ENCODE data around the gene LRMDA. TPM values are rescaled to one million over a fixed set of nuclear protein-coding genes. Genes with fewer than 3 reads are reported as not detected.

The LRMDA gene
- total and polyA plus RNA-seq, 10 of the 15 experiments (the other 5 are each of a cell fraction or from before 2014, with no cell fraction given) = 0.07 to 0.54 (median 0.29) TPM; not detected in 4

DNA sequence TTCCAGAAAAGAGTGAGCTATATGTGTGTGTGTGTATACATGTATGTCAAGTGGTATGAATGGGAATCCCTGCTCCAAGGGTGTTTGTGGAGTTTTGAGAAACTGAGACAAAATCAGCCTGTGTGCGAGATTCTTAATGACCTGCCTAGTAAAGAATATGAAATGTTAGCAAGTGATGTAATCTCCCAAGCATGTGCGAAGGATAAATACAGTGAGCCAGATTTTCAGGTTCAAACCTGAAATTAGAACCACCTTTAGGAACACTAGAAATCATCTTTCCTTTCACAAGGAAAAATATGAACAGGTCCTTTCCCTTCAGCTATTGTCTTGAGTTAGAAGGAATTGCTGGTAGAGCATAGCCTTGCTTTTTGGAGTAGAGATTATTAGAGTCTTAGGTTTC lies 457.6 kb downstream of the LRMDA start:
- ATAC-seq (no peak), DNase-seq (ENCODE audit: low read depth, low spot score) (no peak), FAIRE-seq (no peak)
- POLR2A ChIA-PET = no interaction called here
- Histone ChIP-seq H3K9ac (ENCODE audit: control insufficient read depth, insufficient read depth, low read length) (no peak overlapping the region), H3K9me3 (replicated peaks; ENCODE audit: control insufficient read depth, insufficient read depth, low read length) (no peaks in the 10 kb centered on the region), H3K36me3 (ENCODE audit: control insufficient read depth in 2 of 2, insufficient read depth in 2 of 2, low read length in 1 of 2) (no peaks in the 10 kb centered on the region), H2AFZ (ENCODE audit: control insufficient read depth, low read depth, low read length) (no peak overlapping the region), H3K4me2 (ENCODE audit: control insufficient read depth, insufficient read depth) (no peak overlapping the region), H3K27me3 (replicated peaks in 1 of 2; ENCODE audit: control insufficient read depth in 2 of 2, insufficient read depth in 2 of 2, low read length in 1 of 2) (no peaks in the 10 kb centered on the region), H4K20me1 (ENCODE audit: control insufficient read depth, insufficient read depth) (no peaks in the 10 kb centered on the region), H3K27ac (ENCODE audit: control insufficient read depth, insufficient read depth) (no peak overlapping the region), H3K4me1 (ENCODE audit: control insufficient read depth, insufficient read depth, low read length) (no peaks in the 10 kb centered on the region), H3K79me2 (ENCODE audit: control insufficient read depth, insufficient read depth, low read length) (no peaks in the 10 kb centered on the region), H3K4me3 (no peak overlapping the region)
- 37% methylated on average over 2 of the region's 2 CpGs for WGBS (ENCODE audit: insufficient coverage, insufficient replicate concordance, low lambda C conversion rate, missing lambda C conversion rate)
- RAD21 ChIA-PET (ENCODE audit: unreplicated experiment) = no interaction called here
- intact Hi-C loops (cut with micrococcal nuclease; ENCODE audit: unreplicated experiment) (no loop called here), in situ Hi-C loops (cut with MboI) (no loop called here)
- CTCF ChIA-PET = interaction anchor here (1.0 kb wide), 1 partner anchor 12 kb away, joined by 4 read pairs; no protein-coding TSS in a partner anchor
- SMC1A ChIA-PET (ENCODE audit: uncharacterized antibody, unreplicated experiment) = interaction anchor here (1.8 kb wide), 1 partner anchor 16 kb away, joined by 6 read pairs; no protein-coding TSS in a partner anchor
- TF ChIP-seq FOXK2 (IDR thresholded peaks at IDR 0.05) (no peak), FOXM1 (IDR thresholded peaks at IDR 0.05; ENCODE audit: low read depth, low read length) (no peak), RFX5 (IDR thresholded peaks at IDR 0.05; ENCODE audit: low read depth, low read length) (no peak), EED (IDR thresholded peaks at IDR 0.05; ENCODE audit: low read depth) (no peak), CHD2 (IDR thresholded peaks at IDR 0.05; ENCODE audit: borderline replicate concordance, low read depth, low read length) (no peak), GATAD2B (conservative IDR thresholded peaks at IDR 0.05; ENCODE audit: low read depth) (no peak), ZNF274 (IDR thresholded peaks at IDR 0.05; ENCODE audit: insufficient read depth, insufficient read length) (no peak), KLF5 (IDR thresholded peaks at IDR 0.05; ENCODE audit: partially characterized antibody) (no peak)
- TF ChIP-seq, protein P1, sequence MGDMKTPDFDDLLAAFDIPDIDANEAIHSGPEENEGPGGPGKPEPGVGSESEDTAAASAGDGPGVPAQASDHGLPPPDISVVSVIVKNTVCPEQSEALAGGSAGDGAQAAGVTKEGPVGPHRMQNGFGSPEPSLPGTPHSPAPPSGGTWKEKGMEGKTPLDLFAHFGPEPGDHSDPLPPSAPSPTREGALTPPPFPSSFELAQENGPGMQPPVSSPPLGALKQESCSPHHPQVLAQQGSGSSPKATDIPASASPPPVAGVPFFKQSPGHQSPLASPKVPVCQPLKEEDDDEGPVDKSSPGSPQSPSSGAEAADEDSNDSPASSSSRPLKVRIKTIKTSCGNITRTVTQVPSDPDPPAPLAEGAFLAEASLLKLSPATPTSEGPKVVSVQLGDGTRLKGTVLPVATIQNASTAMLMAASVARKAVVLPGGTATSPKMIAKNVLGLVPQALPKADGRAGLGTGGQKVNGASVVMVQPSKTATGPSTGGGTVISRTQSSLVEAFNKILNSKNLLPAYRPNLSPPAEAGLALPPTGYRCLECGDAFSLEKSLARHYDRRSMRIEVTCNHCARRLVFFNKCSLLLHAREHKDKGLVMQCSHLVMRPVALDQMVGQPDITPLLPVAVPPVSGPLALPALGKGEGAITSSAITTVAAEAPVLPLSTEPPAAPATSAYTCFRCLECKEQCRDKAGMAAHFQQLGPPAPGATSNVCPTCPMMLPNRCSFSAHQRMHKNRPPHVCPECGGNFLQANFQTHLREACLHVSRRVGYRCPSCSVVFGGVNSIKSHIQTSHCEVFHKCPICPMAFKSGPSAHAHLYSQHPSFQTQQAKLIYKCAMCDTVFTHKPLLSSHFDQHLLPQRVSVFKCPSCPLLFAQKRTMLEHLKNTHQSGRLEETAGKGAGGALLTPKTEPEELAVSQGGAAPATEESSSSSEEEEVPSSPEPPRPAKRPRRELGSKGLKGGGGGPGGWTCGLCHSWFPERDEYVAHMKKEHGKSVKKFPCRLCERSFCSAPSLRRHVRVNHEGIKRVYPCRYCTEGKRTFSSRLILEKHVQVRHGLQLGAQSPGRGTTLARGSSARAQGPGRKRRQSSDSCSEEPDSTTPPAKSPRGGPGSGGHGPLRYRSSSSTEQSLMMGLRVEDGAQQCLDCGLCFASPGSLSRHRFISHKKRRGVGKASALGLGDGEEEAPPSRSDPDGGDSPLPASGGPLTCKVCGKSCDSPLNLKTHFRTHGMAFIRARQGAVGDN (IDR thresholded peaks at IDR 0.05) = no peak
- TF ChIP-seq, protein P2, sequence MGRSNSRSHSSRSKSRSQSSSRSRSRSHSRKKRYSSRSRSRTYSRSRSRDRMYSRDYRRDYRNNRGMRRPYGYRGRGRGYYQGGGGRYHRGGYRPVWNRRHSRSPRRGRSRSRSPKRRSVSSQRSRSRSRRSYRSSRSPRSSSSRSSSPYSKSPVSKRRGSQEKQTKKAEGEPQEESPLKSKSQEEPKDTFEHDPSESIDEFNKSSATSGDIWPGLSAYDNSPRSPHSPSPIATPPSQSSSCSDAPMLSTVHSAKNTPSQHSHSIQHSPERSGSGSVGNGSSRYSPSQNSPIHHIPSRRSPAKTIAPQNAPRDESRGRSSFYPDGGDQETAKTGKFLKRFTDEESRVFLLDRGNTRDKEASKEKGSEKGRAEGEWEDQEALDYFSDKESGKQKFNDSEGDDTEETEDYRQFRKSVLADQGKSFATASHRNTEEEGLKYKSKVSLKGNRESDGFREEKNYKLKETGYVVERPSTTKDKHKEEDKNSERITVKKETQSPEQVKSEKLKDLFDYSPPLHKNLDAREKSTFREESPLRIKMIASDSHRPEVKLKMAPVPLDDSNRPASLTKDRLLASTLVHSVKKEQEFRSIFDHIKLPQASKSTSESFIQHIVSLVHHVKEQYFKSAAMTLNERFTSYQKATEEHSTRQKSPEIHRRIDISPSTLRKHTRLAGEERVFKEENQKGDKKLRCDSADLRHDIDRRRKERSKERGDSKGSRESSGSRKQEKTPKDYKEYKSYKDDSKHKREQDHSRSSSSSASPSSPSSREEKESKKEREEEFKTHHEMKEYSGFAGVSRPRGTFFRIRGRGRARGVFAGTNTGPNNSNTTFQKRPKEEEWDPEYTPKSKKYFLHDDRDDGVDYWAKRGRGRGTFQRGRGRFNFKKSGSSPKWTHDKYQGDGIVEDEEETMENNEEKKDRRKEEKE (IDR thresholded peaks at IDR 0.05) = no peak
- TF ChIP-seq, protein P3, sequence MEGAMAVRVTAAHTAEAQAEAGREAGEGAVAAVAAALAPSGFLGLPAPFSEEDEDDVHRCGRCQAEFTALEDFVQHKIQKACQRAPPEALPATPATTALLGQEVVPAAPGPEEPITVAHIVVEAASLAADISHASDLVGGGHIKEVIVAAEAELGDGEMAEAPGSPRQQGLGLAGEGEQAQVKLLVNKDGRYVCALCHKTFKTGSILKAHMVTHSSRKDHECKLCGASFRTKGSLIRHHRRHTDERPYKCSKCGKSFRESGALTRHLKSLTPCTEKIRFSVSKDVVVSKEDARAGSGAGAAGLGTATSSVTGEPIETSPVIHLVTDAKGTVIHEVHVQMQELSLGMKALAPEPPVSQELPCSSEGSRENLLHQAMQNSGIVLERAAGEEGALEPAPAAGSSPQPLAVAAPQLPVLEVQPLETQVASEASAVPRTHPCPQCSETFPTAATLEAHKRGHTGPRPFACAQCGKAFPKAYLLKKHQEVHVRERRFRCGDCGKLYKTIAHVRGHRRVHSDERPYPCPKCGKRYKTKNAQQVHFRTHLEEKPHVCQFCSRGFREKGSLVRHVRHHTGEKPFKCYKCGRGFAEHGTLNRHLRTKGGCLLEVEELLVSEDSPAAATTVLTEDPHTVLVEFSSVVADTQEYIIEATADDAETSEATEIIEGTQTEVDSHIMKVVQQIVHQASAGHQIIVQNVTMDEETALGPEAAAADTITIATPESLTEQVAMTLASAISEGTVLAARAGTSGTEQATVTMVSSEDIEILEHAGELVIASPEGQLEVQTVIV (IDR thresholded peaks at IDR 0.05; ENCODE audit: borderline replicate concordance, partially characterized antibody) = no peak
- BruUV-seq (replicated peaks) = no TSS peak

Data from GM12878 (cell line).